PFSK-1 (cell line): Measurements from ENCODE around the gene RNASEH1.

ENCODE experiments used
- FOXP2 ChIP-seq: optimal IDR thresholded peaks from 2 replicates; pipeline ENCODE3; 2011; ENCODE audit warnings: borderline replicate concordance, control low read depth, inconsistent platforms; ENCODE audit not compliant: insufficient read depth; ENCODE audit errors: extremely low read length, extremely low read depth
- POLR2AphosphoS5 ChIP-seq: IDR thresholded peaks from 2 replicates; pipeline ENCODE4 v1.6.1; 2012; ENCODE audit warnings: low read depth, mild to moderate bottlenecking, control low read depth, low read length, moderate library complexity
- SIN3A ChIP-seq: IDR thresholded peaks from 2 replicates; pipeline ENCODE4 v1.6.1; 2012; ENCODE audit warnings: mild to moderate bottlenecking, low read length, moderate library complexity, borderline replicate concordance; ENCODE audit not compliant: insufficient read depth
- TAF1 ChIP-seq: IDR thresholded peaks from 2 replicates; pipeline ENCODE4 v1.6.1; 2012; ENCODE audit warnings: low read length, control low read depth, borderline replicate concordance; ENCODE audit not compliant: insufficient read depth
- TF ChIP-seq, protein P1 (sequence below), 2 experiments: IDR thresholded peaks; 2 replicates each; pipeline versions ENCODE4 v1.6.1 to v1.8.0; 2011 to 2012; ENCODE audit warnings: low read depth in 2 of 2, low read length in 2 of 2, control low read depth in 1 of 2, inconsistent platforms in 1 of 2, mild to moderate bottlenecking in 1 of 2, moderate library complexity in 1 of 2; ENCODE audit not compliant: insufficient read depth in 1 of 2

The RNASEH1 gene

DNA sequence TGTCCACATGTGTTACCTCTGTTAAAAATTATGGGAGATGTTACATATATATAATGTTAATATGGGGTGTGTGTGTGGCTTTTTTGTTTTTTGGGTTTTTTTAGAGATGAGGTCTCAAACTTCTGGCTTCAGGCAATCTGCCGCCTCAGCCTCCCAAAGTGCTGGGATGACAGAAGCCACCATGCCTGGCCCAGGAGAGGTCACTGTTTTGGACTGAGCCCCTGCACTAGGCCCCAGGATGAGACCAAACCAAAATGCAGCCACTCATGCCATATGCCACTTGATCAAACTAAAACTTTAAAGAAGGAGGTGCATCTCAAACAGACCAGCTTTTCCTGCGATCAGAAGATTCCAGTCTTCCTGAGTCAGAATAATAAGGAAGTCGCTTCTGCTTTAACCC lies 41.3 kb downstream of the RNASEH1 start:
- TF ChIP-seq TAF1 (no peak), POLR2AphosphoS5 (no peak), SIN3A (no peak)
- TF ChIP-seq, protein P1, sequence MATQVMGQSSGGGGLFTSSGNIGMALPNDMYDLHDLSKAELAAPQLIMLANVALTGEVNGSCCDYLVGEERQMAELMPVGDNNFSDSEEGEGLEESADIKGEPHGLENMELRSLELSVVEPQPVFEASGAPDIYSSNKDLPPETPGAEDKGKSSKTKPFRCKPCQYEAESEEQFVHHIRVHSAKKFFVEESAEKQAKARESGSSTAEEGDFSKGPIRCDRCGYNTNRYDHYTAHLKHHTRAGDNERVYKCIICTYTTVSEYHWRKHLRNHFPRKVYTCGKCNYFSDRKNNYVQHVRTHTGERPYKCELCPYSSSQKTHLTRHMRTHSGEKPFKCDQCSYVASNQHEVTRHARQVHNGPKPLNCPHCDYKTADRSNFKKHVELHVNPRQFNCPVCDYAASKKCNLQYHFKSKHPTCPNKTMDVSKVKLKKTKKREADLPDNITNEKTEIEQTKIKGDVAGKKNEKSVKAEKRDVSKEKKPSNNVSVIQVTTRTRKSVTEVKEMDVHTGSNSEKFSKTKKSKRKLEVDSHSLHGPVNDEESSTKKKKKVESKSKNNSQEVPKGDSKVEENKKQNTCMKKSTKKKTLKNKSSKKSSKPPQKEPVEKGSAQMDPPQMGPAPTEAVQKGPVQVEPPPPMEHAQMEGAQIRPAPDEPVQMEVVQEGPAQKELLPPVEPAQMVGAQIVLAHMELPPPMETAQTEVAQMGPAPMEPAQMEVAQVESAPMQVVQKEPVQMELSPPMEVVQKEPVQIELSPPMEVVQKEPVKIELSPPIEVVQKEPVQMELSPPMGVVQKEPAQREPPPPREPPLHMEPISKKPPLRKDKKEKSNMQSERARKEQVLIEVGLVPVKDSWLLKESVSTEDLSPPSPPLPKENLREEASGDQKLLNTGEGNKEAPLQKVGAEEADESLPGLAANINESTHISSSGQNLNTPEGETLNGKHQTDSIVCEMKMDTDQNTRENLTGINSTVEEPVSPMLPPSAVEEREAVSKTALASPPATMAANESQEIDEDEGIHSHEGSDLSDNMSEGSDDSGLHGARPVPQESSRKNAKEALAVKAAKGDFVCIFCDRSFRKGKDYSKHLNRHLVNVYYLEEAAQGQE (IDR thresholded peaks at IDR 0.05; ENCODE audit: insufficient read depth in 1 of 2, low read depth in 2 of 2, low read length in 2 of 2), result no peak

GRCh38 chr2:3513026-3513810 lies 44.9 kb downstream of the RNASEH1 start:
- TF ChIP-seq, protein P1 (IDR thresholded peaks at IDR 0.05; ENCODE audit: insufficient read depth in 1 of 2, low read depth in 2 of 2, low read length in 2 of 2), result no peak
- TF ChIP-seq SIN3A (no peak), POLR2AphosphoS5 (no peak)

GRCh38 chr2:3512086-3512485 lies 46.0 kb downstream of the RNASEH1 start:
- TF ChIP-seq POLR2AphosphoS5, result no peak
- TF ChIP-seq, protein P1 (IDR thresholded peaks at IDR 0.05; ENCODE audit: insufficient read depth in 1 of 2, low read depth in 2 of 2, low read length in 2 of 2), result no peak
- TF ChIP-seq SIN3A, result no peak
- TF ChIP-seq FOXP2, result no peak
- no peak for TF ChIP-seq TAF1

DNA sequence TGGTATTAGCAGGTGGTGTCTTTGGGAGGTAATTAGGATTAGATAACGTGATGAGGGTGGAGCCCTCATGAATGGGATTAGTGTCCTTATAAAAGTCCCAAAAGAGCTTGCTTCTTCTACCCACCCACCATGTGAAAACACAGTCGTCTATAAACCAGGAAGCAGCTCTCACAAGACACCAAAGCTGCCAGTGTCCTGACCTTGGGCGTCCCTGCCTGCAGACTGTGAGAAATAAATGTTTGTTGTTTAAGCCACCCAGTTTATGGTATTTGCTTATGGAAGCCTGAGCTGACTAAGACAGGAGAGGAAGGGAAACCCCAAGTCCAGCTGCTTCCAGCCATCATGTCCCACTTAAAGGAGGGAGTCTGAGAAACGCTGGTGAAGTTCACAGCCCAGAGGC lies 52.4 kb downstream of the RNASEH1 start:
- TF ChIP-seq TAF1 (no peak), FOXP2 (no peak), SIN3A (no peak), POLR2AphosphoS5 (no peak)
- TF ChIP-seq, protein P1 (IDR thresholded peaks at IDR 0.05; ENCODE audit: insufficient read depth in 1 of 2, low read depth in 2 of 2, low read length in 2 of 2), result no peak

- TF ChIP-seq SIN3A (no peak), POLR2AphosphoS5 (no peak), TAF1 (no peak), FOXP2 (no peak)
- TF ChIP-seq, protein P1 (IDR thresholded peaks at IDR 0.05; ENCODE audit: insufficient read depth in 1 of 2, low read depth in 2 of 2, low read length in 2 of 2), result no peak
Measured at GRCh38 chr2:3504741-3505140, 53.4 kb downstream of the RNASEH1 start.
